Immature natural killer cell (primary cell): ENCODE data around the gene ADISSP. TPM values are rescaled to one million over a fixed set of nuclear protein-coding genes. Genes with fewer than 3 reads are reported as not detected.

Experiments
- DNase-seq, 3 donors: peaks; one replicate each; pipeline ENCODE4 v3.0.0; 2022; ENCODE audit warnings: mixed read lengths in 1 of 3
- H3K27ac Mint-ChIP-seq, 6 donors: one replicate each; pipeline ENCODE4 v1.8.0; 2020; ENCODE audit warnings: mixed read lengths in 6 of 6, mild to moderate bottlenecking in 5 of 6, inconsistent platforms in 4 of 6, moderate library complexity in 3 of 6
- H3K27me3 Mint-ChIP-seq, 3 donors: one replicate each; pipeline ENCODE4 v1.8.0; 2020 to 2021; ENCODE audit warnings: low read depth in 3 of 3, mild to moderate bottlenecking in 3 of 3, mixed read lengths in 3 of 3, moderate library complexity in 3 of 3, inconsistent platforms in 1 of 3
- H3K36me3 Mint-ChIP-seq, 3 donors: one replicate each; pipeline ENCODE4 v1.8.0; 2020; ENCODE audit warnings: mixed read lengths in 3 of 3, inconsistent platforms in 2 of 3, mild to moderate bottlenecking in 2 of 3
- H3K4me1 Mint-ChIP-seq, 2 donors: one replicate each; pipeline ENCODE4 v1.8.0; 2020; ENCODE audit warnings: inconsistent platforms in 2 of 2, mild to moderate bottlenecking in 2 of 2, mixed read lengths in 2 of 2, moderate library complexity in 1 of 2
- H3K4me3 Mint-ChIP-seq, 5 donors: one replicate each; pipeline ENCODE4 v1.8.0; 2020; ENCODE audit warnings: mild to moderate bottlenecking in 5 of 5, mixed read lengths in 5 of 5, inconsistent platforms in 3 of 5, moderate library complexity in 3 of 5
- H3K9me3 Mint-ChIP-seq, 6 donors: one replicate each; pipeline ENCODE4 v1.8.0; 2020; ENCODE audit warnings: mild to moderate bottlenecking in 6 of 6, mixed read lengths in 6 of 6, inconsistent platforms in 4 of 6, moderate library complexity in 3 of 6
- polyA plus RNA-seq, 3 donors: library from polyadenylated mRNA; unstranded; fragments of 300-500 nt; fragmentation: Illumina TruSeq; gene quantifications; one replicate each; pipeline ENCODE4 v1.2.3, GENCODE V29; 2021

ADISSP gene
- polyA plus RNA-seq, 3 donors from 2014 or later, result 16.4 to 27.5 (median 16.6) TPM

- H3K27ac Mint-ChIP-seq, result no peak overlapping the region
- peaks cover 0 to 2% (median 0%) of the 10 kb centered on the region in 6 donors for H3K9me3 Mint-ChIP-seq
- peaks cover 0 to 4% (median 2%) of the 10 kb centered on the region in 3 donors for H3K27me3 Mint-ChIP-seq
- H3K36me3 Mint-ChIP-seq, result no peaks in the 10 kb centered on the region
- peak; percentile 50 to 64 (median 61) for DNase-seq
- H3K4me3 Mint-ChIP-seq, result no peak overlapping the region
- no peaks in the 10 kb centered on the region for H3K4me1 Mint-ChIP-seq
Observed at GRCh38 chr20:3710703-3711483, 56.7 kb downstream of the ADISSP start.

GRCh38 chr20:3710011-3710466, 57.5 kb downstream of the ADISSP start:
- Mint-ChIP-seq H3K27ac (no peak overlapping the region), H3K9me3 (peaks cover 0 to 2% (median 0%) of the 10 kb centered on the region in 6 donors), H3K27me3 (peaks cover 0 to 4% (median 2%) of the 10 kb centered on the region in 3 donors), H3K4me1 (no peaks in the 10 kb centered on the region), H3K36me3 (no peaks in the 10 kb centered on the region), H3K4me3 (no peak overlapping the region)
- no peak for DNase-seq

GRCh38 chr20:3707508-3707899, 60.0 kb downstream of the ADISSP start:
- DNase-seq, result no peak
- Mint-ChIP-seq H3K9me3 (peaks cover 0 to 2% (median 0%) of the 10 kb centered on the region in 6 donors), H3K4me1 (no peaks in the 10 kb centered on the region), H3K4me3 (no peak overlapping the region), H3K27ac (no peak overlapping the region), H3K36me3 (no peaks in the 10 kb centered on the region), H3K27me3 (peaks cover 0 to 4% (median 0%) of the 10 kb centered on the region in 3 donors)

DNA sequence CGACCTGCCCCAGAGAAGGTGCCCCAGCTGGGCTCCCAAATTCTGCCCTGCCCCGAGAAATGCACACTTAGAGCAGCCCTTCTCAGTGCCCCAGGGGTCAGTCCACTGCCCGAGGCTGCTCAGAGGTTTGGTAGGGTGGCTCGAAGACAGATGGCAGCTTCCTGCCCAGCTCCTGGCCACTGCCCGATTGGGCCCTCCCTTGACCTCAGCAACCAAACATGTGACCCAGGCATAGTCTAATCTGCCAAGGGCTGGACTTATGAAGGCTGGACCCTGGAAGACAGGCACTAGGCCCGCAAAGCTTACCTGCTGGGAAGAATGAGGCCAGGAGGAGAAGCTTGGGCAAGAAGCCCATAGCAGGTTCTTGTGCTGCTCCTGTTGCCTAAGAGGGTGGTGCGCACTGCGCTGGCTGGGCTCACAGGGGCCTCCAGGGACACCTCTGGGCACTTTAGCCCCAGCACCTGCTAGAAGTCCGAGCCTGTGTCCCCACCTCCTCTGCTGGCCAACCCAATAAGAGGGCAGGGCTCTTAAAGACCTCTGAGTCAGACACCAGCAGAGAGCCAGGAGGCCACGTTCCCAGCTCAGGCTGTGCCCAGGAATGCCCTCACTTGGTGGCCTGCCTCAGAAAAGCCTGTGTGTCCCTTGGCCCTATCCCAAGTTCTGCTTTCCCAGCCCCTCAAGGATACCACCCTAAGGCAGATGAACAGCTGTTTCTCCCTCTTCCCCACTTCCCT, 60.6 kb downstream of the ADISSP start:
- no peak for DNase-seq
- peaks cover 0 to 2% (median 0%) of the 10 kb centered on the region in 6 donors for H3K9me3 Mint-ChIP-seq
- H3K27me3 Mint-ChIP-seq, result peaks cover 0 to 4% (median 1%) of the 10 kb centered on the region in 3 donors
- H3K4me1 Mint-ChIP-seq, result no peaks in the 10 kb centered on the region
- H3K27ac Mint-ChIP-seq, result no peak overlapping the region
- no peaks in the 10 kb centered on the region for H3K36me3 Mint-ChIP-seq
- no peak overlapping the region for H3K4me3 Mint-ChIP-seq

DNA sequence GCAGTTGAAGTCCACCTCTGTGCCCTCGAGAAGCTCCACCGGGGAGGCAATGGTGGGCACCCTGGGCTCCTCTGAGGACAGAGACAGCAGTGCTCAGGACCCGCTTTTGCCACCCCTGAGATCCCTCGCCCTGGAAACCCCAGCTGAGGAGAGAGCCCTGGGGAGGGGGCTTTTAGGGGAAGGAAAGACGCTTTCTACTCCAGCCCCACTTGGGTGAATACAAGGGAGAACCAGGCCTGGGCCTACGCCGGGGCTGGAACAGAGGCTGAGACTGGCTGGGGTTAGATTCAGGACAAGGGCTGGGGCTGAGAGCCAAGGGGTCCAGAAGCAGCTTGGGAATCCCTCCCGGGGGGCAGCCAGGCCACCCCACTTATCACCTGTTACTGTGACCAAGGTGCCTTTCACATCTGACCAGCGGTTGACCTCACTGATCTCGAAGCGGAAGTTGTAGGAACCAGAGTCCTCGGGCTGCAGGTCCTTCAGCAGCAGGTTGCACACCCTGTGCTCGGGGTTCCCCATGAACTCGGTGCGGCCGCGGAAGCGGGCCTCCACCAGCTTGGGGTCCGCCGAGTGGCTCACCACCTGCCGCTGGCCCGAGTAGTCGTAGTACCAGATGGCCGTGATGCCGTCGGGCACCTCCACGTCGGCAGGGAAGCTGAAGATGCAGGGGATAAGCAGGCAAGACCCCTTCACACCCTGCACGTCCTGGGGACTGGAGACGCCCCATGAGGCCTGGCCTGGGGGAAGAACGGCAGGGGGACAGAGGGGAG, 61.4 kb downstream of the ADISSP start:
- Mint-ChIP-seq H3K4me1 (no peaks in the 10 kb centered on the region), H3K9me3 (no peaks in the 10 kb centered on the region), H3K36me3 (no peaks in the 10 kb centered on the region)

DNA sequence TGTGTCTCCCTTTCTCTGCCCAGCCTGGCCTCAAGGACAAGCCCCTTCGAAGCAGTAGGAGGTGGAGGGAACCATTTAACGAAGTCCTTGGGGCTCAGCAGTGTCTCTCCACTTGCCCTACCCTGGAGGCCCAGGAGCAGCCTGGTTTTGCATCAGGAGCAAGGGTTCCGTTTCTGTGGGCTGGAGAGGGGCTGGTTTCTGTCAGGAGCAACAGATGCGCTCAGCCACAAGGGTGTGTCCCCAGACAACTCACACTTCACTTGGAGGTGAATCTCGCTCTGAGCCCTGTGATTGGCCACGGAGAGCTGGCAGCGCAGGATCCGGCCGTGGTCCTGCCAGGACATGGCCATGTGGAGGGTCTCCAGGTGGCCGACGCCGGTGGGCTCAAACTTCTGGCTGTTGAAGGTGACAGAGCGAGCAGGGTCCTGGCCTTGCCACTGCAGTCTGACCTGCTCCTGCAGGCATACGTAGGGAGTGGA, 62.0 kb downstream of the ADISSP start:
- H3K4me1 Mint-ChIP-seq, result no peaks in the 10 kb centered on the region
- H3K36me3 Mint-ChIP-seq, result no peaks in the 10 kb centered on the region
- H3K27ac Mint-ChIP-seq, result no peak overlapping the region
- no peak for DNase-seq
- H3K4me3 Mint-ChIP-seq, result no peak overlapping the region
- H3K27me3 Mint-ChIP-seq, result peaks cover 0 to 2% (median 1%) of the 10 kb centered on the region in 3 donors
- no peaks in the 10 kb centered on the region for H3K9me3 Mint-ChIP-seq

More for the DNA sequence above, 61.4 kb downstream of the ADISSP start:
- peaks cover 0 to 2% (median 1%) of the 10 kb centered on the region in 3 donors for H3K27me3 Mint-ChIP-seq
- H3K4me3 Mint-ChIP-seq, result no peak overlapping the region
- no peak for DNase-seq
- no peak overlapping the region for H3K27ac Mint-ChIP-seq

DNA sequence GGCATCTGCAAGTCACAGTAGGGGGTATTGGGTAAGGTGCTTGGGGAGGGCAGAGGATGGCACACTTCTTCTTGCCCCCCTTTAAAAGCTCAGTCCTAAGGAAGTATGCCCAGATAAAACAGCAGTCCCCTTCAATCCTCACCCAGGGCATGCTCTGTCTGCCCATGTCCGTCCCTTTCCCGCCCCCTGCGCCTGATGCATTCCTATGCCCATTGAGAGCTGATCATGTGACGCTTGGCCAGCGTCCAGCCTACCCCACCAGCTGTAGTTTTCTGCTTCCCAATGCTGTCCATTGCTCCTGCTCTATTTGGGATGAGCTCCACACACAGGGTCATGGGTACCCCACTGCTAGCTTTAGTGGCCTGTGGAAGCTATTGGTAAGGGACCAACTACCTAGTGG, 63.5 kb downstream of the ADISSP start:
- DNase-seq, result no peak
- Mint-ChIP-seq H3K9me3 (no peaks in the 10 kb centered on the region), H3K27ac (no peak overlapping the region), H3K4me1 (no peaks in the 10 kb centered on the region), H3K27me3 (peaks cover 0 to 2% (median 1%) of the 10 kb centered on the region in 3 donors), H3K4me3 (no peak overlapping the region), H3K36me3 (no peaks in the 10 kb centered on the region)

Other genes with a start within 250 kb of the ADISSP start
- not detected for gene GFRA4, start 104.4 kb downstream of the ADISSP start, polyA plus RNA-seq
- gene ADAM33, start 85.7 kb downstream of the ADISSP start, polyA plus RNA-seq, result not detected
- gene SIGLEC1, start 55.2 kb downstream of the ADISSP start, polyA plus RNA-seq, result under 1 TPM in 1 of 3 donors, not detected in 2; 0.13 TPM
- under 1 TPM in 1 of 3 donors, not detected in 2; 0.53 TPM for gene HSPA12B, start 35.1 kb downstream of the ADISSP start, polyA plus RNA-seq
- gene SPEF1, start 13.7 kb upstream of the ADISSP start, polyA plus RNA-seq, result not detected
- 1 to 10 TPM; 1.0 to 1.7 (median 1.1) TPM for gene CENPB, start 19.0 kb upstream of the ADISSP start, polyA plus RNA-seq
- 10 to 100 TPM; 25.3 to 42.0 (median 29.0) TPM for gene CDC25B, start 28.6 kb upstream of the ADISSP start, polyA plus RNA-seq
- gene AP5S1, start 52.8 kb upstream of the ADISSP start, polyA plus RNA-seq, result 10 to 100 TPM; 16.3 to 23.1 (median 17.4) TPM
- 1 to 10 TPM; 1.8 to 9.3 (median 2.5) TPM for gene MAVS, start 79.1 kb upstream of the ADISSP start, polyA plus RNA-seq
- gene PANK2, start 121.6 kb upstream of the ADISSP start, polyA plus RNA-seq, result 10 to 100 TPM; 42.1 to 53.0 (median 44.3) TPM
- gene RNF24, start 247.8 kb upstream of the ADISSP start, polyA plus RNA-seq, result 10 to 100 TPM in 1 of 3 donors, 1 to 10 TPM in 2; 4.4 to 10.7 (median 7.4) TPM